ENCODE measurements around the gene GRM4. TPM values are rescaled to one million over a fixed set of nuclear protein-coding genes. Genes with fewer than 3 reads are reported as not detected.

Gene GRM4
- total RNA-seq, 1 donor from 2014 or later, result not detected

DNA sequence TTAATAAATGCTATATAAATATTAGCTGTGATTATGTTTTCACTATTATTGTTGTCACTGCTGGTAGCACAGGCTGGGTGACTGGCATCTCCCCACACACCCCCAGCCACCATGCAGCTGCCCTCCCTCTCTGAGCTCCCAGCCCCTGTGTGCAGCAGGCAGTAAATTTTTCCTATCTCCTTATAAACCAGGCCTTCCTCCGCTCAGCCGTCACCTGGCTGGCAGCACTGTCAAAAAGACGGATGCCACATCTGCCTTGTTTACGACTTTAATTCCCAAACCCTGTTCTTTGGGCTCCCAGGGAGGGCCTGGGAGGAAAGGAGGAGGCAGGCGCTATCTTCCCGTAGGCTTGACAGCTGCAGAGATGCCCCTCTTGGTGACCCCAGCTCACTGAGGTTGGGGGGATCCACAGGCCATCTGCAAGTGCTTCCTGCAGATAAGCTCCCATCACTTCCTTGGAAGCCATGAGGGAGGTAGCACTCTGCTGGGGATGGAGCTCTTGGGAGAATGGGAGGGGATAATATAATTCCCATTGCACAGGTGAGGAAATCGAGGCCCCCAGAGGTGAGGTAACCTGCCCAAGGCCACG is 94.5 kb downstream of the GRM4 start:
- H3K27me3 ChIP-seq, result no peaks in the 10 kb centered on the region
- TF ChIP-seq, protein P1, sequence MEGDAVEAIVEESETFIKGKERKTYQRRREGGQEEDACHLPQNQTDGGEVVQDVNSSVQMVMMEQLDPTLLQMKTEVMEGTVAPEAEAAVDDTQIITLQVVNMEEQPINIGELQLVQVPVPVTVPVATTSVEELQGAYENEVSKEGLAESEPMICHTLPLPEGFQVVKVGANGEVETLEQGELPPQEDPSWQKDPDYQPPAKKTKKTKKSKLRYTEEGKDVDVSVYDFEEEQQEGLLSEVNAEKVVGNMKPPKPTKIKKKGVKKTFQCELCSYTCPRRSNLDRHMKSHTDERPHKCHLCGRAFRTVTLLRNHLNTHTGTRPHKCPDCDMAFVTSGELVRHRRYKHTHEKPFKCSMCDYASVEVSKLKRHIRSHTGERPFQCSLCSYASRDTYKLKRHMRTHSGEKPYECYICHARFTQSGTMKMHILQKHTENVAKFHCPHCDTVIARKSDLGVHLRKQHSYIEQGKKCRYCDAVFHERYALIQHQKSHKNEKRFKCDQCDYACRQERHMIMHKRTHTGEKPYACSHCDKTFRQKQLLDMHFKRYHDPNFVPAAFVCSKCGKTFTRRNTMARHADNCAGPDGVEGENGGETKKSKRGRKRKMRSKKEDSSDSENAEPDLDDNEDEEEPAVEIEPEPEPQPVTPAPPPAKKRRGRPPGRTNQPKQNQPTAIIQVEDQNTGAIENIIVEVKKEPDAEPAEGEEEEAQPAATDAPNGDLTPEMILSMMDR (IDR thresholded peaks at IDR 0.05), result no peak
- intact Hi-C loops (cut with DNase I), result no loop called here

DNA sequence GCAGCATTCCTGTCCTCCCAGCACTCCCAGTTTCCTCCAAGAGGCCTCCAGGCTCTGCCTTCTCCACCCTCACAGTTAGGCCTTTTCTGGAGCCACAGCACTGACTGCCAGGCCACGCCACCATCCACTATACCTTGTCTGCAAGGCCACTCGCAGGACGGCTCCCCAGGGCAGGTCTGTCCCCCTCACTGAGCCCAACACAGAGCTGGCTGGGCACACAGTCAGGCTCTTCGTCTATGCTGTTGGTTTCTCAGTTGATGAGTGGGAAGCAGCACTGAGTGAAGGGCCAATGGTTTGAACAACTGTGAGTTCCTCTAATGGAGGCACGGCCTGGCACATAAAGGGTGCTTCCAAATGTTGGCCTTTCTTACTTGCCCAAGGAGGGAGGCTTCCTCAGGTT is 95.2 kb downstream of the GRM4 start:
- H3K27me3 ChIP-seq, result no peaks in the 10 kb centered on the region
- DNase-seq (ENCODE audit: low spot score in 2 of 2), result no peak
- no peak overlapping the region for H3K4me3 ChIP-seq
- H3K36me3 ChIP-seq, result no peaks in the 10 kb centered on the region
- TF ChIP-seq, protein P1 (IDR thresholded peaks at IDR 0.05), result no peak
- intact Hi-C loops (cut with DNase I), result no loop called here
- H3K4me1 ChIP-seq, result no peaks in the 10 kb centered on the region
- no peaks in the 10 kb centered on the region for H3K9me3 ChIP-seq
- no peak overlapping the region for H3K27ac ChIP-seq

More for the DNA sequence above, 94.5 kb downstream of the GRM4 start:
- H3K9me3 ChIP-seq, result no peaks in the 10 kb centered on the region
- H3K4me3 ChIP-seq, result no peak overlapping the region
- no peak for DNase-seq (ENCODE audit: low spot score in 2 of 2)
- no peaks in the 10 kb centered on the region for H3K36me3 ChIP-seq
- H3K4me1 ChIP-seq, result no peaks in the 10 kb centered on the region
- no peak overlapping the region for H3K27ac ChIP-seq

DNA sequence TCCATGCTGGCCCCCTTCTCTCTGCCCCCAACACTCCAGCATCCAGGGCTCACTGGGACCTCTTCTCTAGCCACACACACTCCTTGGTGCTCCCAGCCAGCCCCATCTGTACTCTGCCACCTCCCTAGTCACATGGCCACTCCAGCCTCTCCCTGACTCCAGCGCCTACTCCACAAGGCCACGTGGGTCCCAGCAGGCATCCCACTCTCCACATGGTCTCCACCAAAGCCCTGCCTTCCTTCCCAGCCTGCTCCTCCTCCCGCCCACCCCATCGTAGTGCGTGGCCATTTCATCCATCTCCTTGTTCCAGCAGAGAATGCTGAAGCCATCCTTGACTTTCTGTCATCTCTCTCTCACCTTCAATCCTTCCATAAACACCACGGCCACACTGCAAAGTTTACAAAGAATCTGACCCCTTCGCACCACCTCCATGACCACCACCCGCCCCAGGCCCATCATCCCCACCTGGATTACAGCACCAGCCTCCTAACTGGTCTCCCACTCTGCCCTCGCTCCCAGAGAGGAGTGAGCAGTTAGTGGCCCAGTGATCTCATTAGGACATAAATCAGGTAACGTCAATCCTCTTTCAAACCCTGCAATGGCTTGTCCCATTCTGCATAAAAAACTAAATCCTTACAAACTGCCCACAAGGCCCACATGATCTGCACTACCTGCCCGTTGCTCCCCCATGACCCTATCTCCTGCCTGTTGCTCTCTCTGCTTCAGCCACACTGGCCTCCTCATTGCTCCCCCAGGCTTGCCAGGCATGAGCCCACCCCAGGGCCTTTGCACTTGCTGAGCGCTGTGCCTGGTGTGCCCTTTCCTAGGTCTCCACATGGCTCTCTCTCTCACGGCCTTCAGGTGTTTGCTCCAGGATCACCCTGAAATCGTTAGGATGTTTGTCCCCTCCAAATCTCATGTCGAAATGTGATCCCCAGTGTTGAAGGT is 96.2 kb downstream of the GRM4 start:
- Histone ChIP-seq H3K27me3 (no peaks in the 10 kb centered on the region), H3K36me3 (no peaks in the 10 kb centered on the region), H3K4me3 (no peak overlapping the region), H3K9me3 (no peaks in the 10 kb centered on the region), H3K4me1 (no peaks in the 10 kb centered on the region), H3K27ac (no peak overlapping the region)
- TF ChIP-seq, protein P1 (IDR thresholded peaks at IDR 0.05), result no peak
- intact Hi-C loops (cut with DNase I), result no loop called here
- DNase-seq (ENCODE audit: low spot score in 2 of 2), result no peak

DNA sequence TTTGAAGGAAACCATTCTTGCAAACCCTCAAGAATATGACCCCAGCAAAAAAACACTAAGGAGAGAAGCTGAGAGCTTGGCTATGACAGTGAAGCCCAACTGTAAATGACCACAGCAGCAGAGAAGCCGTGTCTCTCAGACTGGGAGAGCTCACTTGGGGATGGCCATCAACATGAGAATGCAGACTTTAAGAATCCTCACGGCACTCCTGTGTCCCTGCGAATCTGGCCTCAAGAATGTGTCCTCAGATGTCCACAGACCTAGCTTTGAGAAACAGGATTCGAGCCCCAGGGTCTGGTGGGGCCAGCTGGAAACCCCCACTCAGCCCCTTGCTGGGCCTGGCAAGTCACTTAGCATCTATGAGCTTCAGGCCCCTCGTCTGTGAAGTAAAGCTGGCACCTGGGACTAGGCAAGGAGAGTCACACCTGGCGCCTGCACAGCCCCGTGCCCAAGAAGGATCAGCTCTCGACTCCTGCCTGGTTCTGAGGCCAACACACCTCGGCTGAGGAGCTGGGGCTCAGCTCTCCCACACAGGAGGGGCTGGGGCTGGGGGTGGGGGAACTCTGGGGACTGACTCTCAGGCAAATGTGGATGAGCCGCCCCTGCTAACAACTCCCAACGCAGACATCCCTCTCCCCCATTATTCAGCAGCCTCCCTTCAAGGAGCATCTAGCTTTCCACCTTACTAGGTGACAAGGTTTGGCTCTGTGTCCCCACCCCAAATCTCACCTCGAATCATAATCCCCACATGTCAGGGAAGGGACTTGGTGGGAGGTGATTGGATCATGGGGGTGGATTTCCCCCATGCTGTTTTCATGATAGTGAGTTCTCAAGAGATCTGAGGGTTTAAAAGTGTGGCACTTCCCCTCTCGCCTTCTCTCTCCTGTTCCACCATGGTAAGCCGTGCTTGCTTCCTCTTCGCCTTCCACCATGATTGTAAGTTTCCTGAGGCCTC is 97.7 kb downstream of the GRM4 start:
- H3K4me3 ChIP-seq, result no peak overlapping the region
- no peaks in the 10 kb centered on the region for H3K27me3 ChIP-seq

DNA sequence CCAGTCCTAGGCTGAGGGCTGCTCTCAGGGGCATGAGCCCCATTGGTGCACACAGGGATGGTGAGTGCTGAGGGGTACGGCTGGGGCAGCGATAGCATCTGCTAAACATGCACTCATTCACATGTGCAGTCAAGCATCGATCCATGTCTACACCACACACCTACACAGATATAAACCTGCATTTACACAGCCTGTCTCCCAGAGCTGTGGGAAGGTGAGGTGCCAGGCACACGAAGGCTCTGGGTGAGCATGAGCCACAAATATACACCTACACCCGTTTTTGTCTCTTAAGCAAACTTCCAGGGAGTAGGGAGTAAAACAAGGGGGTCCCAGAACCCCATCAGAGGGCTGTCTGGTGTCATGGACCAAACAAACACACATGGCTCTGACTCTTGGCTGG is 99.3 kb downstream of the GRM4 start:
- no peaks in the 10 kb centered on the region for H3K36me3 ChIP-seq
- intact Hi-C loops (cut with DNase I), result no loop called here
- TF ChIP-seq, protein P1 (IDR thresholded peaks at IDR 0.05), result no peak
- no peaks in the 10 kb centered on the region for H3K4me1 ChIP-seq
- H3K27ac ChIP-seq, result no peak overlapping the region
- no peak overlapping the region for H3K4me3 ChIP-seq
- no peaks in the 10 kb centered on the region for H3K9me3 ChIP-seq
- DNase-seq (ENCODE audit: low spot score in 2 of 2), result no peak
- H3K27me3 ChIP-seq, result no peaks in the 10 kb centered on the region

More for the DNA sequence above, 97.7 kb downstream of the GRM4 start:
- intact Hi-C loops (cut with DNase I), result no loop called here
- Histone ChIP-seq H3K9me3 (no peaks in the 10 kb centered on the region), H3K4me1 (no peaks in the 10 kb centered on the region), H3K36me3 (no peaks in the 10 kb centered on the region), H3K27ac (no peak overlapping the region)
- no peak for DNase-seq (ENCODE audit: low spot score in 2 of 2)
- TF ChIP-seq, protein P1 (IDR thresholded peaks at IDR 0.05), result no peak
